Measurements from ENCODE around the gene MSI1. TPM values are rescaled to one million over a fixed set of nuclear protein-coding genes. Genes with fewer than 3 reads are reported as not detected.

MSI1 gene
- total RNA-seq, 1 experiment from 2014 or later, result 4.1 TPM

GRCh38 chr12:120328228-120328627 lies 40.7 kb downstream of the MSI1 start:
- no peak for DNase-seq (ENCODE audit: low read depth, low spot score)
- Histone ChIP-seq H3K36me3 (ENCODE audit: control insufficient read depth, insufficient read depth, low read length) (no peaks in the 10 kb centered on the region), H3K27me3 (ENCODE audit: control insufficient read depth, insufficient read depth, low read length) (no peaks in the 10 kb centered on the region), H3K4me1 (ENCODE audit: control insufficient read depth, insufficient read depth, low read length) (0 out of 2 replicates have a peak, but pooled peaks cover 4% of the 10 kb centered on the region), H3K27ac (ENCODE audit: low read length) (no peak overlapping the region), H3K9me3 (ENCODE audit: control insufficient read depth, insufficient read depth, low read depth, low read length) (no peaks in the 10 kb centered on the region), H3K4me3 (ENCODE audit: low read depth in 2 of 2, low read length in 2 of 2) (no peak overlapping the region)
- TF ChIP-seq SIN3A (IDR thresholded peaks at IDR 0.05; ENCODE audit: borderline replicate concordance, insufficient read depth, low read depth, low read length), result no peak
- TF ChIP-seq TCF7L2 (IDR thresholded peaks at IDR 0.05; ENCODE audit: low read depth, low read length), result no peak
- TF ChIP-seq, protein P1, sequence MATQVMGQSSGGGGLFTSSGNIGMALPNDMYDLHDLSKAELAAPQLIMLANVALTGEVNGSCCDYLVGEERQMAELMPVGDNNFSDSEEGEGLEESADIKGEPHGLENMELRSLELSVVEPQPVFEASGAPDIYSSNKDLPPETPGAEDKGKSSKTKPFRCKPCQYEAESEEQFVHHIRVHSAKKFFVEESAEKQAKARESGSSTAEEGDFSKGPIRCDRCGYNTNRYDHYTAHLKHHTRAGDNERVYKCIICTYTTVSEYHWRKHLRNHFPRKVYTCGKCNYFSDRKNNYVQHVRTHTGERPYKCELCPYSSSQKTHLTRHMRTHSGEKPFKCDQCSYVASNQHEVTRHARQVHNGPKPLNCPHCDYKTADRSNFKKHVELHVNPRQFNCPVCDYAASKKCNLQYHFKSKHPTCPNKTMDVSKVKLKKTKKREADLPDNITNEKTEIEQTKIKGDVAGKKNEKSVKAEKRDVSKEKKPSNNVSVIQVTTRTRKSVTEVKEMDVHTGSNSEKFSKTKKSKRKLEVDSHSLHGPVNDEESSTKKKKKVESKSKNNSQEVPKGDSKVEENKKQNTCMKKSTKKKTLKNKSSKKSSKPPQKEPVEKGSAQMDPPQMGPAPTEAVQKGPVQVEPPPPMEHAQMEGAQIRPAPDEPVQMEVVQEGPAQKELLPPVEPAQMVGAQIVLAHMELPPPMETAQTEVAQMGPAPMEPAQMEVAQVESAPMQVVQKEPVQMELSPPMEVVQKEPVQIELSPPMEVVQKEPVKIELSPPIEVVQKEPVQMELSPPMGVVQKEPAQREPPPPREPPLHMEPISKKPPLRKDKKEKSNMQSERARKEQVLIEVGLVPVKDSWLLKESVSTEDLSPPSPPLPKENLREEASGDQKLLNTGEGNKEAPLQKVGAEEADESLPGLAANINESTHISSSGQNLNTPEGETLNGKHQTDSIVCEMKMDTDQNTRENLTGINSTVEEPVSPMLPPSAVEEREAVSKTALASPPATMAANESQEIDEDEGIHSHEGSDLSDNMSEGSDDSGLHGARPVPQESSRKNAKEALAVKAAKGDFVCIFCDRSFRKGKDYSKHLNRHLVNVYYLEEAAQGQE (IDR thresholded peaks at IDR 0.05; ENCODE audit: insufficient read depth in 1 of 2, low read depth in 2 of 2, low read length in 1 of 2), result no peak
- TF ChIP-seq CTCF (IDR thresholded peaks at IDR 0.05), result no peak
- no peak for TF ChIP-seq POLR2AphosphoS5 (IDR thresholded peaks at IDR 0.05; ENCODE audit: low read depth, low read length)
- in situ Hi-C loops (cut with HindIII; ENCODE audit: low pct_unique_long_range_greater_than_20kb, low sequenced_read_pairs), result no loop called here
- CTCF ChIA-PET, result no interaction called here
- ATAC-seq, result no peak
- POLR2A ChIA-PET, result no interaction called here
- intact Hi-C loops (cut with micrococcal nuclease; ENCODE audit: unreplicated experiment), result no loop called here
- no TSS peak for BruUV-seq (replicated peaks)

DNA sequence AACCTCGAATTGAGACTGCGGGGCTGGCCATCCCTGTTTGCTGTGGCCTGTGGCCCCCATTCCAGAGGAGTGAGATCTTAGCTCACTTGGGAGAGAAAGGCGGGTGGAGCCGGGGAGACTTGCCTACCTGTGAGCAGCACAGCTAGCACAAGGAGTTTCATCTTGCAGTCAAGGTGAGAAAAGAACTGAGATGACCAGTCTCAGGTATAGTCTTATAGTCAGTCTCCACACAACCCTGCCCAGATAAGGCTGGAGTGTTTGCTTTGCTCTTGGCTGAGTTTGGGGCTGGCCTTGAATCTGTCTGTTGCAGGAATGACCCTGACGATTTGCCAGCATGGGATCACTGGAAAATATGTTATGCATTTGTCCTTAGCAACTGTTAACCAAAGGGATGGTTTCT lies 41.4 kb downstream of the MSI1 start, which contains the start of gene PLA2G1B:
TSS of gene PLA2G1B (minus strand) at position 187 of the 400 bp plus-strand sequence. CDS start at position 161, 26 bp downstream.
- TF ChIP-seq CTCF (IDR thresholded peaks at IDR 0.05) (no peak), POLR2AphosphoS5 (IDR thresholded peaks at IDR 0.05; ENCODE audit: low read depth, low read length) (no peak), TCF7L2 (IDR thresholded peaks at IDR 0.05; ENCODE audit: low read depth, low read length) (no peak), SIN3A (IDR thresholded peaks at IDR 0.05; ENCODE audit: borderline replicate concordance, insufficient read depth, low read depth, low read length) (no peak)
- TF ChIP-seq, protein P1 (IDR thresholded peaks at IDR 0.05; ENCODE audit: insufficient read depth in 1 of 2, low read depth in 2 of 2, low read length in 1 of 2), result no peak
- Histone ChIP-seq H3K4me3 (ENCODE audit: low read depth in 2 of 2, low read length in 2 of 2) (no peak within 1 kb of the TSS), H3K36me3 (ENCODE audit: control insufficient read depth, insufficient read depth, low read length) (no peaks in the 10 kb centered on the region), H3K9me3 (ENCODE audit: control insufficient read depth, insufficient read depth, low read depth, low read length) (no peaks in the 10 kb centered on the region), H3K27me3 (ENCODE audit: control insufficient read depth, insufficient read depth, low read length) (no peaks in the 10 kb centered on the region), H3K4me1 (ENCODE audit: control insufficient read depth, insufficient read depth, low read length) (0 out of 2 replicates have a peak, but pooled peaks cover 4% of the 10 kb centered on the region), H3K27ac (ENCODE audit: low read length) (no peak within 1 kb of the TSS)
- intact Hi-C loops (cut with micrococcal nuclease; ENCODE audit: unreplicated experiment) (no loop called here), in situ Hi-C loops (cut with HindIII; ENCODE audit: low pct_unique_long_range_greater_than_20kb, low sequenced_read_pairs) (no loop called here)
- CTCF ChIA-PET, result interaction anchor here (0.6 to 1.7 kb wide), 2 partner anchors 96 to 110 kb away, joined by 4 to 13 read pairs; partner anchors contain the start of gene COX6A1
- BruUV-seq (replicated peaks), result no TSS peak
- POLR2A ChIA-PET, result interaction anchor here (0.5 kb wide), 1 partner anchor 26 kb away, joined by 4 read pairs; no protein-coding TSS in a partner anchor
- DNase-seq (ENCODE audit: low read depth, low spot score), result no peak
- ATAC-seq, result no peak

Measured in Panc1 (cell line).